GM12878 (cell line): ENCODE measurements around the gene SDK2. TPM values are rescaled to one million over a fixed set of nuclear protein-coding genes. Genes with fewer than 3 reads are reported as not detected.

Experiments used
- ATAC-seq: fragments of 200-7000 bp; cut with Tn5 transposase; 3 replicates; pipeline ENCODE4 v1.9.1; 2020; ENCODE audit warnings: mild to moderate bottlenecking, moderate library complexity
- BruUV-seq: library from RNA; stranded (reverse); fragments of 400-500 nt; replicated peaks from 2 replicates; lab custom pipeline; 2021; lab: Mats Ljungman, UMichigan
- CTCF ChIA-PET: fragments of 300-600 bp; sonication (Branson Sonifier 250); formaldehyde crosslinking; extraction: SDS; loops from one replicate; lab custom pipeline; 2021; ENCODE audit warnings: inconsistent platforms; lab: Yijun Ruan, JAX
- POLR2A ChIA-PET: fragments of 350-600 bp; formaldehyde crosslinking; extraction: SDS; loops from one replicate; lab custom pipeline; 2021; ENCODE audit warnings: inconsistent platforms; lab: Charles Lee
- RAD21 ChIA-PET: fragments of 300-600 bp; sonication (Branson Sonifier 250); formaldehyde crosslinking; loops from one replicate; lab custom pipeline; 2023; ENCODE audit warnings: antibody characterized with exemption; ENCODE audit not compliant: unreplicated experiment; lab: Charles Lee
- SMC1A ChIA-PET: fragments of 300-600 bp; sonication (Branson Sonifier 250); formaldehyde crosslinking; loops from one replicate; lab custom pipeline; 2023; ENCODE audit not compliant: unreplicated experiment, uncharacterized antibody; lab: Charles Lee
- DNase-seq: peaks from one replicate; pipeline ENCODE4 v3.0.0-alpha.2; 2011; ENCODE audit warnings: low read depth, low spot score
- FAIRE-seq: peaks from 3 replicates; lab custom pipeline; 2011; peaks lifted over from hg19 to GRCh38; lab: Jason Lieb, UNC
- H2AFZ ChIP-seq: 2 replicates; pipeline ENCODE4 v1.6.0; 2011; ENCODE audit warnings: low read depth, low read length, control low read depth; ENCODE audit not compliant: control insufficient read depth
- H3K27ac ChIP-seq: 2 replicates; pipeline ENCODE4 v1.5.1; 2011; ENCODE audit warnings: control low read depth; ENCODE audit not compliant: control insufficient read depth, insufficient read depth
- H3K27me3 ChIP-seq, 2 experiments: replicated peaks in 1 of 2; 2 replicates each; pipeline versions ENCODE4 v1.6.0 to v1.6.1; 2011; ENCODE audit warnings: low read length in 1 of 2; ENCODE audit not compliant: control insufficient read depth in 2 of 2, insufficient read depth in 2 of 2
- H3K36me3 ChIP-seq, 2 experiments: 2 replicates each; pipeline ENCODE4 v1.5.1; 2011; ENCODE audit warnings: low read length in 1 of 2; ENCODE audit not compliant: control insufficient read depth in 2 of 2, insufficient read depth in 2 of 2
- H3K4me1 ChIP-seq: 2 replicates; pipeline ENCODE4 v1.6.1; 2011; ENCODE audit warnings: mild to moderate bottlenecking, low read length, moderate library complexity, mixed read lengths; ENCODE audit not compliant: control insufficient read depth, insufficient read depth
- H3K4me2 ChIP-seq: 2 replicates; pipeline ENCODE4 v1.6.0; 2011; ENCODE audit warnings: control low read depth; ENCODE audit not compliant: control insufficient read depth, insufficient read depth
- H3K4me3 ChIP-seq: fragments of 200-600 bp; sonication (generic); 2 replicates; pipeline ENCODE4 v1.5.1; 2016
- H3K79me2 ChIP-seq: 2 replicates; pipeline ENCODE4 v1.6.0; 2011; ENCODE audit warnings: low read length; ENCODE audit not compliant: control insufficient read depth, insufficient read depth
- H3K9ac ChIP-seq: 2 replicates; pipeline ENCODE4 v1.8.0; 2011; ENCODE audit warnings: low read length, control low read depth, mixed read lengths; ENCODE audit not compliant: control insufficient read depth, insufficient read depth
- H3K9me3 ChIP-seq: replicated peaks from 3 replicates; pipeline ENCODE4 v1.5.1; 2011; ENCODE audit warnings: mild to moderate bottlenecking, low read length; ENCODE audit not compliant: control insufficient read depth, insufficient read depth
- H4K20me1 ChIP-seq: 2 replicates; pipeline ENCODE4 v1.6.0; 2011; ENCODE audit not compliant: control insufficient read depth, insufficient read depth
- CREB1 ChIP-seq: IDR thresholded peaks from 2 replicates; pipeline ENCODE4 v1.6.1; 2012; ENCODE audit warnings: low read depth, mild to moderate bottlenecking, inconsistent platforms
- CREM ChIP-seq: IDR thresholded peaks from 2 replicates; pipeline ENCODE4 v1.6.1; 2014; ENCODE audit warnings: antibody characterized with exemption, low read depth
- EP300 ChIP-seq, 2 experiments: fragments of 150-350 bp in 1 of 2; IDR thresholded peaks; 2 replicates each; pipeline ENCODE4 v1.6.1; 2011 to 2012; ENCODE audit warnings: low read depth in 2 of 2, low read length in 2 of 2, borderline replicate concordance in 1 of 2, improper control_type of control experiment in 1 of 2, inconsistent platforms in 1 of 2; ENCODE audit not compliant: control insufficient read depth in 1 of 2
- RBBP5 ChIP-seq: fragments of 200-600 bp; sonication (generic); conservative IDR thresholded peaks from 2 replicates; pipeline ENCODE4 v1.6.1; 2016
- SMC3 ChIP-seq: IDR thresholded peaks from 2 replicates; pipeline ENCODE4 v1.6.1; 2011; ENCODE audit warnings: low read length, improper control_type of control experiment, borderline replicate concordance
- SUPT20H ChIP-seq: IDR thresholded peaks from 2 replicates; pipeline ENCODE4 v1.6.1; 2011; ENCODE audit warnings: low read depth, mild to moderate bottlenecking, low read length, moderate library complexity, borderline replicate concordance; ENCODE audit not compliant: control insufficient read depth
- ZNF384 ChIP-seq: IDR thresholded peaks from 2 replicates; pipeline ENCODE4 v1.6.1; 2012; ENCODE audit warnings: low read depth, mild to moderate bottlenecking, low read length, improper control_type of control experiment, borderline replicate concordance
- WGBS: methylation state at CpG from one replicate; pipeline ENCODE4 v1.1.6; 2016; ENCODE audit warnings: low lambda C conversion rate; ENCODE audit not compliant: insufficient replicate concordance, insufficient coverage; ENCODE audit errors: missing lambda C conversion rate; 5-methylcytosine and 5-hydroxymethylcytosine counted together
- in situ Hi-C: fragments of 300-500 bp; cut with MboI; formaldehyde crosslinking; loops from 9 replicates; pipeline ENCODE4 v1.14.3; 2018; ENCODE audit warnings: mixed read lengths
- intact Hi-C: fragments of 100-400 bp; cut with micrococcal nuclease; formaldehyde crosslinking; loops from one replicate; pipeline ENCODE4 v1.14.2; 2022; ENCODE audit not compliant: unreplicated experiment
- polyA plus RNA-seq, 11 experiments: library from polyadenylated mRNA; depleted of rRNA in 4 of 11; unstranded in 6 of 11; stranded (reverse) in 5 of 11; fragments of >200 nt; fragmentation: Nextera tagmentation in 4 of 11; fragmentation: Illumina TruSeq in 1 of 11; extraction: Ambion mirVana in 4 of 11; extraction: Trizol in 1 of 11; gene quantifications; 1 replicate in 1 of 11; 2 replicates in 10 of 11; pipeline versions ENCODE4 v1.2.1 to v1.2.3, GENCODE V29; 2011 to 2016; ENCODE audit warnings: inconsistent platforms in 2 of 11, missing spikeins in 2 of 11, low read depth in 1 of 11
- total RNA-seq, 4 experiments: library from RNA; depleted of rRNA in 3 of 4; stranded (reverse); fragments of >200 nt in 3 of 4; fragmentation: Illumina TruSeq in 1 of 4; extraction: Trizol in 1 of 4; gene quantifications; 2 replicates each; pipeline versions ENCODE4 v1.2.1 to v1.2.3, GENCODE V29; 2013 to 2021
- TF ChIP-seq, protein P1 (sequence below): IDR thresholded peaks from 2 replicates; pipeline ENCODE4 v1.6.1; 2012; ENCODE audit warnings: mild to moderate bottlenecking, low read depth, low read length
- TF ChIP-seq, protein P2 (sequence below): IDR thresholded peaks from 2 replicates; pipeline ENCODE4 v1.6.1; 2011; ENCODE audit warnings: borderline replicate concordance, low read depth, mild to moderate bottlenecking, moderate library complexity, mixed read lengths, low read length; ENCODE audit not compliant: insufficient read depth; ENCODE audit errors: extremely low read length

Gene SDK2
- total and polyA plus RNA-seq, 10 of the 15 experiments (the other 5 are each of a cell fraction or from before 2014, with no cell fraction given), result 0.03 to 0.08 (median 0.03) TPM; not detected in 7

DNA sequence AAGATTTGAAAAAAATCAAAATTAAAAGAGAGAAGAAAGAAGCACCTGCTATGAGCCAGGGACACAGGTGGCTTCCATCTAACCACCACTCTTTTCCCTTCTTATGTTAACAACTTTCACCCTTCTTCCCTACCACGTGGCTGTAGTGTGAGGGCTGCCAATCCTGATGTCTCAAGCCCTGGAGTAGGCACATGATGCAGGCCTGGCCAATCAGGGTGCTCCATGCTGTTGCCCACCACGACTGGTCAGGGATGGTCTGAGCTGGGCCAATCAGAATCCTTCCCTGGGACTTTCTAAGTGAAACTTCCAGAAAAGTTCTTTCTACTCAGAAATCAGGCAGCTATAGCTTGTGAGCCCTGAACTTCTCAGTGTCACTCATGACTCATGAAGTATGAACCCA lies 140.7 kb downstream of the SDK2 start:
- Histone ChIP-seq H3K27ac (no peak overlapping the region), H3K4me2 (no peak overlapping the region), H2AFZ (no peak overlapping the region), H3K79me2 (no peaks in the 10 kb centered on the region), H3K9me3 (no peaks in the 10 kb centered on the region), H4K20me1 (no peaks in the 10 kb centered on the region), H3K4me3 (no peak overlapping the region), H3K27me3 (no peaks in the 10 kb centered on the region; a peak in 3 of 4 replicates), H3K9ac (no peak overlapping the region), H3K36me3 (no peaks in the 10 kb centered on the region)
- ChIA-PET SMC1A (no interaction called here), POLR2A (no interaction called here), CTCF (no interaction called here), RAD21 (no interaction called here)
- no TSS peak for BruUV-seq
- 0% methylated on average over 2 of the region's 2 CpGs for WGBS
- in situ Hi-C loops, result no loop called here
- DNase-seq (no peak), FAIRE-seq (no peak), ATAC-seq (no peak)
- no peak for TF ChIP-seq CREM
- TF ChIP-seq CREB1, result no peak
- no peak for TF ChIP-seq RBBP5
- TF ChIP-seq EP300 (IDR thresholded peaks at IDR 0.05; ENCODE audit: borderline replicate concordance in 1 of 2, control insufficient read depth in 1 of 2, low read depth in 2 of 2, low read length in 2 of 2), result no peak
- TF ChIP-seq, protein P1, sequence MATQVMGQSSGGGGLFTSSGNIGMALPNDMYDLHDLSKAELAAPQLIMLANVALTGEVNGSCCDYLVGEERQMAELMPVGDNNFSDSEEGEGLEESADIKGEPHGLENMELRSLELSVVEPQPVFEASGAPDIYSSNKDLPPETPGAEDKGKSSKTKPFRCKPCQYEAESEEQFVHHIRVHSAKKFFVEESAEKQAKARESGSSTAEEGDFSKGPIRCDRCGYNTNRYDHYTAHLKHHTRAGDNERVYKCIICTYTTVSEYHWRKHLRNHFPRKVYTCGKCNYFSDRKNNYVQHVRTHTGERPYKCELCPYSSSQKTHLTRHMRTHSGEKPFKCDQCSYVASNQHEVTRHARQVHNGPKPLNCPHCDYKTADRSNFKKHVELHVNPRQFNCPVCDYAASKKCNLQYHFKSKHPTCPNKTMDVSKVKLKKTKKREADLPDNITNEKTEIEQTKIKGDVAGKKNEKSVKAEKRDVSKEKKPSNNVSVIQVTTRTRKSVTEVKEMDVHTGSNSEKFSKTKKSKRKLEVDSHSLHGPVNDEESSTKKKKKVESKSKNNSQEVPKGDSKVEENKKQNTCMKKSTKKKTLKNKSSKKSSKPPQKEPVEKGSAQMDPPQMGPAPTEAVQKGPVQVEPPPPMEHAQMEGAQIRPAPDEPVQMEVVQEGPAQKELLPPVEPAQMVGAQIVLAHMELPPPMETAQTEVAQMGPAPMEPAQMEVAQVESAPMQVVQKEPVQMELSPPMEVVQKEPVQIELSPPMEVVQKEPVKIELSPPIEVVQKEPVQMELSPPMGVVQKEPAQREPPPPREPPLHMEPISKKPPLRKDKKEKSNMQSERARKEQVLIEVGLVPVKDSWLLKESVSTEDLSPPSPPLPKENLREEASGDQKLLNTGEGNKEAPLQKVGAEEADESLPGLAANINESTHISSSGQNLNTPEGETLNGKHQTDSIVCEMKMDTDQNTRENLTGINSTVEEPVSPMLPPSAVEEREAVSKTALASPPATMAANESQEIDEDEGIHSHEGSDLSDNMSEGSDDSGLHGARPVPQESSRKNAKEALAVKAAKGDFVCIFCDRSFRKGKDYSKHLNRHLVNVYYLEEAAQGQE, result no peak
- TF ChIP-seq, protein P2, sequence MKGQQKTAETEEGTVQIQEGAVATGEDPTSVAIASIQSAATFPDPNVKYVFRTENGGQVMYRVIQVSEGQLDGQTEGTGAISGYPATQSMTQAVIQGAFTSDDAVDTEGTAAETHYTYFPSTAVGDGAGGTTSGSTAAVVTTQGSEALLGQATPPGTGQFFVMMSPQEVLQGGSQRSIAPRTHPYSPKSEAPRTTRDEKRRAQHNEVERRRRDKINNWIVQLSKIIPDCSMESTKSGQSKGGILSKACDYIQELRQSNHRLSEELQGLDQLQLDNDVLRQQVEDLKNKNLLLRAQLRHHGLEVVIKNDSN, result peak; percentile 5
- no peak for TF ChIP-seq SUPT20H
- no peak for TF ChIP-seq SMC3
- no peak for TF ChIP-seq ZNF384
- TF ChIP-seq, all 136 proteins: peak for 1
- H3K4me1 ChIP-seq, result no peaks in the 10 kb centered on the region
- intact Hi-C loops, result no loop called here
